ENCODE data around the gene CRYBG3.

Gene CRYBG3

DNA sequence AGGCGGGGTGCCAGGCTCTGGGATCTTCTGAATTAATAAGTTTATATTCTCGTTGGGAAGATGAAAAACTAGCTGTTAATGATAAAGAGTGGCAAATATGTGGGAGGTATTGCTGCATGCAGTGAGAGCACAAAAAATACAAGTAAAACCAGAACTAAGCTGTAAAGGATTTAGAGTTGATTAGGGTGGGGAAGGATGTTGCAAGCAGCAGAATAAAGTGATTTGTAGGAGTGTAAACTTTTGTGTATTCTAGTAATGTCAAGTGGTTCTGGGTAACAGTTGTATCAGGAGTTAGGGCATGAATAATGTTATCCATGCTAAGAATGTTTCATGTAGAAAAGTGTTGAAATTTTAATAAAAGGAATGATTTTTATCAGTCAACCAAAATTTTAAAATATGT is 18.1 kb downstream of the CRYBG3 start:
- DNase-seq: no peak

DNA sequence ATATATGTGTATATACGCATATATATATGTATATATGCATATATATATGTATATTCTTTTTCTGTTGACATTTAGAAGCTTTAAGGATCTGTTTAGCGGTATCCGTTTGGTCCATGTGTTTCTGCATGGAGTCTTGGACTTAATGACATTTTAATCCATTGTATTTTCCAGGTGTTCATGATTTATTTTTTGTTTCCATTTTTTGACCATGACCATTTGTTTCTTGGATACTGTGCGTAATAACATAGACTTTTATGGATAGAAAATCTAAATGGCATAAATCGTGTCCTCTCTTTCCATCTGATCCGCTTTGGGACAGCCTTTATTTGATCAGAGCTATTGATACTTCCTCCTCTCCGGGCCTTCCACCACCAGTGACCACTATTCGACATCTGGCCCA is 19.5 kb downstream of the CRYBG3 start:
- no peak for DNase-seq

DNA sequence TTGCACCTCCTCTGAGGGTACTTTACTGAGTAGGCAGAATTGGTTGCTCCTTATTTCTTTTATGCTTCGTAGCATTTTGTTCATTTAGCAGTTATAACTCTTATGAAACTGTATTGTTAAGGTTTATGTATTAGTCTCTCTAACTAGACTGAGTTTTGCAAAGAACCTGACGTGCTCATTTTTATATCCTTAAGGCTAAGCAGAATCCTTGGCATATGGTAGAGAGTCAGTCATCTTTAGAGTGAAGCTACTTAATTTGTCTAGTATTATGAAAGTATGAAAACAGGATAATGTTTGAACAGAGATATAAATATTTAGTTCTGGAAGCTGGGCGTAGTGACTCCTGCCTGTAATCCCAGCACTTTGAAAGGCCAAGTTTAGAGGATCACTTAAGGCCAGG is 20.1 kb downstream of the CRYBG3 start:
- no peak for DNase-seq

DNA sequence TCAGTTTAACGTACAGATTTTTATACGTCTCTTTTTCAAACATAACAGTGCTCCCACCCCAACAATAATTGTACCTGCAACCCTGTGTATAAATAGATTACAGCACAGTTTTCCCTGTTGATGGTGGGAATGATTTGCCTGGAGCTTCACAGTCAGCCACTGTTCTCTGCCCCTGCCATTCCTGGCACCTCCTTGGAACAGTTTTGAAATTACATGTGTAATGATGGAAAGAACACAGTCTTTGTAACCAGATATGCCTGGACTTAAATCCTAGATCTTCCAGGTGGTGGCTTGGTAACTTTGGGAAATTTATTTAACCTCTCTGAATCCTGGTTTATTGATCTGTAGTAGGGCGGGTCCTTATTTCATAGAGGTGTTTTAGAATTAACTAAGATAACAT is 27.0 kb downstream of the CRYBG3 start:
- DNase-seq: no peak

DNA sequence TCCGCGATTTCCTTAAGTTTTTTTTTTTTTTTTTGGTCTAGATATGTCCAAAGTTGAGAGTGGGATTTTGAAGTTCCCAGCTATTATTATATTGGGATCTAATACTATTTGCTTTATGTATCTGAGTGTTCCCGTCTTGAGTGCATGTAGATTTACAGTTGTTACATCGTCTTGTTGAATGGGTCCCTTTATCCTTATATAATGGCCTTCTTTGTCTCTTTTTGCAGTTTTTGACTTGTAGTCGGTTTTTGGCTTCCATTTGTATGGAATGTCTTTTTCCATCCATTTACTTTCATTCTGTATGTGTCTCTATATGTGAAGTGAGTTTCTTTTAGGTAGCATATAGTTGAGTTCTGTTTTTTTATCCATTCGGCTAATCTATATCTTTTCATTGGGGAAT is 35.6 kb downstream of the CRYBG3 start:
- DNase-seq: no peak

DNA sequence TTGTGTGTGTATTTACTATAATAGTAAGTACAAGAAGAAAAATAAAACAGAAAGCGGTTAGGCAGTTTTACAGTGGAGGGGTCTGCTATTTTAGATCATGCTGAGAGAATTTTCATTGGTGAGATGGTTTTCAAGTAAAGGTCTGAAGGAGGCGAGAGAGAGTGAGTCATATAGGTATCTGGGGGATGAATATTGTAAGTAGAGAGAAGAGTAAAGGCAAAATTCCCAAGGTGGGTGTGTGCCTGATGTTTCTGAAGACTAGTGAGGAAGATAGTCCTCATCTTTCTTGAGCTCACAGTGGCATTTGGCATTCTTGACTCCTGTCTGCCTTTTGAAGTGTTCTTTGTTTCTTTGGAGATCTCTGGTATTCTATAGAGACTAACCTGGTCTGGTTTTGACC is 38.6 kb downstream of the CRYBG3 start:
- DNase-seq: no peak

DNA sequence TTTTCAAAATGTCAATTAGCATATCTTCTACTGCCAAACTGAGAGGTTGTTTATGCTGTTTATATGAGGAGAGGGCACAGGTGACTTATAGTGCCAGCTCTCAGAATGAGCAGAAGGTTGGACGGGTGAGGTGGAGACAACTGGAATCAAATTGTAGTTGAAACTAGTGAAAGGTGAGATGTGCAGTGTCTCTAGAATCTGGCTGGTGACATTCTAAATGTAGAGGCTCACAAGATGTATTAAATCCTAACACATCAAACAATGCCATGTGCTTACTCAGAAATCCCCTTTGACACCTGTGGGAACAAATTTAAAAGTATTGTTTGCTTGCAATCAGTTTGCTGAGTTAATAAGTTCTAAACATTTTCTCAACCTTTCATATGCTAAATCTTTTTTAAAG is 40.8 kb downstream of the CRYBG3 start:
- DNase-seq: no peak

DNA sequence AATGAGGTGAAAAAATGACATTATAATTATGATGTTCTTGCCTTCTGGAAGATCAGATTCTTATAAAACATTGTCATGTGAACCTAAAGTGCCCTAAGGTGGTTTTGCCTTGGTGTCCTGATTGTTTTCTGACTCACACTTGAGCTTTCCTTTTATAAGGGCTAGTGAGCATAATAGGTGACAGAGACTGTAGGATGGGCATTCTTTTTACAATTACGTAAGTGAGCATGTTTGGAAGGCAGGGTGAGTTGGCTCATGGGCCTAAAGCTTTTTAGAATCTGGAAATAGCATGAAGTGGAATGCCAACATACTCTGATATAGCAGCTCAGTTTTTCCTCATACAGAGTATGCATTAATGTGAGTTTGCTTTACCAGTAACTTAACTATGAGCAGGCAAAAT is 41.2 kb downstream of the CRYBG3 start:
- DNase-seq: no peak

DNA sequence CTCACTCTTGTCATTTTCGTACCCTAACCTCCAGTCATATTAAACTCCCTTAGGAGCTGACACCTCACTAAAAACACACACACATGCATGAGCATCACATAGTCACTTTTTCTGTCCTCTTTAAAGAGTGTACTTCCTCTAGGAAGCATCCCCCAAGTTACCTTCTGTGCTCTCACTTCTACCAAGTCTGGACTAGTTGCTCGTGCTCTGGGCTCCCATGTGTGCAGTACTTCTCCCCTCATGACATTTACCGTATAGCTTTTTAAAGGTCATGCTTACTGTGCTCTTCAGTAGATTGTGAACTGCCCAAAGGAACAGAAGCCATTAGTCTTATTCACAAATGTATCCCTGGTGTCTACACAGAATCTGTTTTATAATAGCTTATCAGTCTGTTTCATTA is 42.0 kb downstream of the CRYBG3 start:
- no peak for DNase-seq

DNA sequence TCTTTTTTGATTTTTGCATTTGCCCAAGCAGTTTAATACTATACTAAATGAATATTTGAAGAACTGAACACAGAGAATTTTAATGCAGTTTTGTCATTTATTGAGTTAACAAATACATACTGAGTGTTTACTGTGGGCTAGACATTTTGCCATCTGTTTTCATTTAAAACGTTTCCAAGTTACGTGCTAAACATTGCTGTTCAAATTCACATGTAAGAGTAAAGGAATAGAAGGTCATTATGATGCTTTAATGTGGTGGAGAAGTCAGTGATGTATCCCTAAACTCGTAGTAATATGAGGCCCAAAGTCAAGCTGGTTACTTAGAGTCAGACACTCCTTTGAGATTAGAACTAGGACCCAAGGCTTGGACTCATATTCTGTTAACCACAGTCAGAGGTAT is 49.4 kb downstream of the CRYBG3 start:
- no peak for DNase-seq

DNA sequence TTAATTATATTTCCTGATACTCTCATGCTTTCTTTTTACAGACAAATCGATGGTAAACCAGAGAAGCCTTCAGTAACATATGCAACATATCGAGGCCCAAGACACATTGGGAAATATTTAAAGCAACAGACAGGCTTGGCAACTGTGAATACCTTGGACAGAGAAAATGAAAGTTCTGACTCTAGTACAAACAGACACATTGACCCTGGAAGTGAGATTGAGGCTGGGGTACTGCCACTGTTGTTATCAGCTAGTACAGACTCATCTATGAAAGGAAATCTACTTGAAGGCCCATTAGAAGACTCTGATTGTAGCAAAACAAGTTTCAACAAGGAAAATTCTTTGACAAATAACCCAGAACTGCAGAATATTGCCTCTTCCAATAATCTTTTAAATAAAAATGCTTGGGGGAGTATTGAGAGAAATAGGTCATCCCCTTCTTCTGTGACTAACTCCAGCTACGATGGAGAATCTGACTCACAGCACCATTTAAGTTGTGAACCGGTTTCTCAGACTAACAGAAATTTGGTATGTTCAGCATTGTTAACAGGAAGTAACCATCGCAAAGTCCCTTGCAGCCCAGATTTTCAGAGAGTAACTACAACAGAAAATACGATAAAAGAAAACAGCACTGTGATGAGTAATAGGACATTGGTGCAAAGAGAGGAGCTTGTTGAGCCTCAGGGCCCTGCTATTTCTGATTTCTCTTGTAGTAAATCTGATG is 50.2 kb downstream of the CRYBG3 start:
- DNase-seq: peak in 1 of 2 donors; percentile 33

DNA sequence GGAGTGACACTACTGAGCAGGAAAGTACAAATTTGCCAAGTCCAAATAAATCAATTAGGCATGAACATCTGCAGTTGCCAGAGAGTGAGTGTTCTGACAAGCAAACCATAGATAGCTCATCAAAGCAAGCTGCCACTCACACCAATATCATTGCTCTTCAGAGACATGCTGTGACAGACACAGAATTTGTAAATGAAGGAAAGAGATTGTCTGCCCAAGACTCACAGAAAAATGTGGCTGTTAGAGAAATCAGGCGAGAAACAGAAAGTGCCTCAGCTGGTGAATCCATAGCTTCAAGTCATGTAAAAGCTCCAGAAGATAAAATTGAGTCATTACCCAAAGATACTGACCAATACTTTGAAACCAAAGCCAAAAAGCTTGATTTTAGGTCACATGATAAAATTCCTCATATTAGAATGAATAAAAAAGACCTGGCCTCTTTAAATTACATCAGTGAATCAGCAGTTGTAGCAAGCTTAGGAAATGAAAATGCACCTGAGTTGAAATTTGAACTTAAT is 50.8 kb downstream of the CRYBG3 start:
- no peak for DNase-seq

DNA sequence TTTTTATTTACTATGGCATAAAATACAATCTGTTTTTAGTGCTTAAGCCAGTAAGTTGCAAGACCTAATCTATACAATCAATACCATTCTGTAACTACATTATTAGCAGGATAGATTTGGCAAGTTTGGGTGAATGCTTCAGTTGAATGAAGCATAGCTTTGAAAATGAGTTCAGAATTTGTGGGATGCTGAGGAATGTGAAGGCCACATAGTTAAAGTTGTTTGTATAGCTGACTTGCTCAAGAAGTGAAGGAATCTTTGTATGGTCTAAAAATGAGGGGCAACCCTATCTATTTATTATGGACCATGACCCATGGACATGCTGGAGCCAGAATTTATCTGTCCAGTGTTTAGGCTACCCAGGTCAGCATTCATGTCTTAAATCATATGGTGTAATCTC is 58.5 kb downstream of the CRYBG3 start:
- no peak for DNase-seq

DNA sequence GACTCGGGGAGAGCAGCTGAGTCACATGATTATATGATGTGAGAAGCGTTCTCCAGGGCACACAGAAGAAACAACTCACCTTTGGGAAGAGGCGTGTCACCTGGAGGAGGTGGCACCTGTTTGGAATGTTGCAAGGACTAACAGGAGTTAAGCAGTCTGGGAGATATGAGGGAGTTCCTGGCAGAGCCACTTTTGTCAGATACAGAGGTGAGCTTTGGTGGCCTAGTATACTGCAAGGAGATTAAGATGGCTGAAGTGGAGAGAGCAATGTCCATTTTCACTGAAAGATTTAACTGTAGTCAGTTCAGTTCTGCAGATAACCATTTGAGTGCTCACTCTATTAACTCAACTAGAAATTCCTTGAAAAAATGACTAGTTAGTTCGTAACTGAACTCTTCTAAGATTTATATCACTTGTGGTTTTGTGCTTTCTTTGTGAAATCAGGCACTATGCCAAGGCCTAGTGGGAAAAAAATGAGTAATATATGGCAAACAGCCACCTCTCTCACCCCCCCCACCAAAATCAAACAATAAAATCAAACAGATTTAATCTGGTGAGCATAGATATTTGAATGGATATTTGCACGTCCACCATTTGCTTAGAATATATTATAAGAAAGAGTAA is 61.3 kb downstream of the CRYBG3 start:
- peak in 1 of 2 donors; percentile 25 for DNase-seq

DNA sequence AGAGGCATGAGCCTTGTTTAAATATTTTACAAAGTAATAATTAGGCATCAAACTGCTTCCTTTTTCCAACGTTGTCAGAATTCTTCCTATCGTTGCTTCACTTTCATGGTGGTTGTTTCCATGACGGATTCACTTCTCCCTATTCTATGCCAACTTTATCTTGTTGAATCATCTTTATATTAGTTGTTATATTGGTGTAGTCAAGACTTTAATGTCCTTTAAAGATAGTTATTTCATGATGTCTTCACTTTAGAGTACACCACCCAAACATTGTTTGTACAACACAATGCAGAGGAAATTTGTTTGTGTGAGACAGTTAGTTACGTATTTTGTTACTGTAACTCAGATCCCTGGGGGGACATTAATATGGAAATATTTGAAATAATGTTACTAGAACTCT is 61.9 kb downstream of the CRYBG3 start:
- no peak for DNase-seq

DNA sequence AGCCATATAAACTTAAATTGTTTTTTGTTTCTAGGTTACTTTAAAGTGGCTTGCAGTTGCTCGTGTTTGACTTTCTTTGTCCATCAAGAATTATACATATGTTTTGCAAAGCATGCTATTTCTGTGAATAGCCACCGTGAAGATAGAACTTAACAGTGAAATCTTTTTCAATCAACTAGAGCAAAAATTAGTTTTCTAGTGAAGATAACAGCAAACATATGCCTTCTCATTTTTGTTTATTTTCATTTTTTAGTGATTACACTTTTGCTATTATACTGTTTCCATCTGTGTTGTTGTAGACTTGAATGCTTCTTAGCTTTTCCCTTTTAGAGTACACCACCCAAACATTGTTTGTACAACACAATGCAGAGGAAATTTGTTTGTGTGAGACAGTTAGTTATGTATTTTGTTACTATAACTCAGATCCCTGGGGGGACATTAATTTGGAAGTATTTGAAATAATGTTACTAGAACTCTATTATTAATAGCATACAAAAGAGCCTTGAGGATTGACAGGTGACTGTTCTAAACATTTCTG is 62.8 kb downstream of the CRYBG3 start:
- DNase-seq: no peak

DNA sequence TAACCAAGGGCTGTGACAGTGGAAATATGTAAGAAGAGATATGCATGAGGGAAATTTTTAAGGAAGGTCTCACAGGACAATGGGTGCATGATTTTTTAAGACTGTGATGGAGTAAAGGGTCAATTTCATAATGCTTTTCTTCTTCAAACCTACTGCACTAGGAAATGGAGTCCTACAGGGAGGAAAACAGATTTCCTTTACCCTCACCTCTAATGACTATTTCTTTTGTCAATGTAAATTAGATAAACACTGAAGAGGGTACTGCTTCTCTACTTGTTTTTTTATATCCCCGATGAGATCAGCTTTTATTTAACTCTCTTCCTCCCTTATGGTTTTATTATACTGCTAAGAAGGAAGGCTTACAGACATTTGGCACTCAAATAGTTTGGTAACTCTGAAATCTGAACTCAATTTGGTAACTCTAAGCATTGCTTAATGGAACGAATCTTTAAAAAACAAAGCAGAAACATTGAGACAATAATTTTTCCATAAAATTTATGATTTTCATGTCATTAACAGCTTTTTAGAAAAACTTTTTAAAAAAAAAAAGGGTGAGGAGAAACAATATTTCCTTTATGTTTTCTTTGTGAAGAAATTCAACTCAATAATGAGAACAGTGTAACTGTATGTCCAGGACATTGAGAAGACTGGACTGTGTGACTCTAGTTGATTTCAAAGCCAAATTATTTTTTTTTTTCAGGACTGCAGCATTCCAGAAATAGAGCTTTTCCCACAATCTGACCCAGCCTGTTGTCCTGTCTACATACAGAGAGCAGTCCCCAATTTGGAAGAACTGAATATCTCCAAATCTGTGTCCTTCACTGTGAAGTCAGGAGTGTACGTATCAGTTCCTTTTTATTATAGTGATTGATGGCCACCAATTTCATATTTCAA is 64.4 kb downstream of the CRYBG3 start:
- no peak for DNase-seq

DNA sequence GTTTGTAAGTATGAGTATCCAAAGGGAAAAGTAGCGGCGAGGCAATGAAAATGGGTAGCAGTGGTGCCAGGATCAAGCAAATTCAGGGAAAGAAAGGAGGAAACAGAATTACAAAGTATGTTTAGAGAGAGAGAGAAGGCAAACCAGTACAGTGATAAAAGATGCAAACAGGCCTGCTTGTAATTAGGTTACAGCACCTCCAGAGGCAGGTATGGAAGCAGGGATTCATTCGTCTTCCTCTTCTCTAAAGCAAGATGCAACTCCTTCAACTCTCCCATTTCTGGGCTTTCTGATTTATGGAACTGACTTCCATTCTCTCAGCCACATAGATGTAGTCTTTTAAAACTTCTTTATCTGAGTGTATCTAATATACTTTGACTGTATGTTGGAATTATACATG is 68.0 kb downstream of the CRYBG3 start:
- no peak for DNase-seq

DNA sequence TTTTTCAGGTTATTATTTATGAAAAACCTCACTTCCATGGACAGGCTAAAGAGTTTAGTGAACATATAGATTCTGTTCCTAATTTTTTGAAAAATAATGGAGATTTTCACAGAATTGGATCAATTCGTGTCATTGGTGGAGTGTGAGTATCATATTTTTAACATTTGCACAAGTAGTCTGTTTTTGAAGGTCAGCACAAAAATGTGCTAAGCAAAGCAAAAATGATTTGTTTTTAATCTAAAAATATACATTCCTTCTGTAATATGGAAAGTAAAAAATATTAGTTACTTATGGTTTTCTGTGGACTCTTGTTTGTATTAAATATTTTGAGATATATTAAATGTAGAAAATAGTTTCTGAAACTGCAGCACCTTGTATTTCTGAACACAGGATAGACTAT is 71.0 kb downstream of the CRYBG3 start:
- DNase-seq: no peak

DNA sequence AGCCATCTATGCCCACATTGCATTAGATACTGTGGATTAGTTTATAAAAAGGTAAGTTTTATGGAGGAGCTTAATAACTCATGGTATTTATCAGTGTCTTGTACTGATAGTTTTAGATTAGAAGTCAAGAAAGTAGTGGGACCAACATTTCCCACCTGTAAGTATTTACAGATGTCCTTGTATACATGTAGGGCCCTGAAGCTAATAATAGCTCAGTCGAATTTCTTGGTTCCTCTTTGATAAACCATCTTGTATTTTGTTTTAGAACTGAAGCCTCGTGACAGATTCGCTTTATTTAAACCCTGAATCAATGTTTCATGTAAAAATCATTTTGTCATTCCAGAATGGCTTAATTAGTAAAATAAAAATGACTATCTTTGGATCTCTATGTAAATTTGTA is 73.4 kb downstream of the CRYBG3 start:
- DNase-seq: no peak

DNA sequence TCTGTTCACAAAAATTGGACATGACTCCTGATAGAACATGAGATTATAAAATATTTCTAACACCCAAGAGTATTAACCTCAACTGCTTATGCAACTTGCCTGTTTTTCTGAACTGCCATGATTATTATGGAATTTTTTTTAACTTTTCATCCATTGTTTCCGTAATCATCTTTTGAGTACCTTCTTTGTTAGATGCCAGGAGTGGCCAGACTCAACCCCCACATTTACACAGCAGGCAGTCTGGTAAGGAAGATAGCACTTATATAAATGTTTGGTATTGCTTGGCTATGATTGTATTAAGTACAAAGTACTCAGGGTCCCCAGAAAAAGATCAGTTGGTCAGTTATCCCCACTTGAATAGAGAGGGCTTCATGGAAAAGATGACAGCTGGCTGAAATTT is 74.3 kb downstream of the CRYBG3 start:
- no peak for DNase-seq

DNA sequence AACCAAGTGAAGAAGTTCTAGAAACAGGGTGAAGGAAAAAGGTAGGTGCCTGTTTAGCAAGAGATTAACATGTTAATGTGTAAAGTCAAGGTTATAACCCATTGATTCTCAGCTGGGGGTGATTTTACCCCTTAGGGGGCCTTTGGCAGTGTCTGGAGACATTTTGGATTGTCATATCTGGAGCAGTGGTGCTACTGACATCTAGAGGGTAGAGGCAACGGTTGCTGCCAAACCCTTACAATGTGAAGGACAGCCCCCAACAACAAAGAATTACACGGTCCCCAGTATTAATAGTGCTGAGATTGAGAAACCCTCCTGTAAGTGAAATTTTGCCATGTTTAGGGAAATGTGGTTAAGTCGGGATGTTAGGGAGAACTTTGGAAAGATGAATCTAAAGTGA is 74.7 kb downstream of the CRYBG3 start:
- no peak for DNase-seq

DNA sequence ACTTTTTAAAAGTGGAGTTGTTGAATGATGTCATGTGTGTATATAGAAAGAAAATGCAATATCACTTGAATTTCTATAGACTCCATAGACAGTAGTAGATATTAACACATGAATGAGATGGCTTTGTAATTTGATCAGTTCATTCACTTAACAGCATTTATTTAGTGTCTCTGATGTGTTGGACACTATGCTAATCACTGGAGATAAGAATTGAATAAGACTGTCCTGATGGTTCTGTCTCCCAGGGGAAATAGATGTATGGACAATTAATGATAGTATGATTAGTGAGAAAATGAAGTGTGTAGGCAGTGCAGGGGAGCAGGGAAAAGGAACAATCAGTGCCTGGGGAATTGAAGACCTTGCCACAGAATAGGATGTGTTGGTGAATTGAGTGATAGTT is 77.5 kb downstream of the CRYBG3 start:
- no peak for DNase-seq
